H9 (cell line): ENCODE measurements around the gene RPS27A. TPM values are rescaled to one million over a fixed set of nuclear protein-coding genes. Genes with fewer than 3 reads are reported as not detected.

Experiments used
- DNase-seq: peaks from one replicate; pipeline ENCODE4 v3.0.0-alpha.2; 2017
- H2AFZ ChIP-seq: one replicate; pipeline ENCODE4 v1.6.1; 2013; ENCODE audit warnings: mild to moderate bottlenecking, low read length, control low read depth, moderate library complexity
- H2AK5ac ChIP-seq: 2 replicates; pipeline ENCODE4 v1.6.1; 2013; ENCODE audit warnings: low read length, control low read depth, mixed read lengths; ENCODE audit not compliant: insufficient read length
- H2BK120ac ChIP-seq: one replicate; pipeline ENCODE4 v1.6.1; 2013; ENCODE audit warnings: low read depth, mild to moderate bottlenecking, low read length, control low read depth, inconsistent platforms; ENCODE audit not compliant: poor library complexity, severe bottlenecking
- H2BK12ac ChIP-seq: 2 replicates; pipeline ENCODE4 v1.6.1; 2013; ENCODE audit warnings: low read length, control low read depth, mixed read lengths, low read depth; ENCODE audit not compliant: insufficient read length
- H2BK15ac ChIP-seq: 2 replicates; pipeline ENCODE4 v1.6.1; 2013; ENCODE audit warnings: low read depth, low read length, control low read depth
- H2BK20ac ChIP-seq: one replicate; pipeline ENCODE4 v1.6.1; 2013; ENCODE audit warnings: low read depth, mild to moderate bottlenecking, low read length, control low read depth, inconsistent platforms; ENCODE audit not compliant: poor library complexity, severe bottlenecking
- H2BK5ac ChIP-seq: 2 replicates; pipeline ENCODE4 v1.6.1; 2013; ENCODE audit warnings: low read length, control low read depth, mixed read lengths; ENCODE audit not compliant: insufficient read length
- H3K14ac ChIP-seq: 2 replicates; pipeline ENCODE4 v1.6.1; 2013; ENCODE audit warnings: low read length, control low read depth; ENCODE audit not compliant: insufficient read depth
- H3K18ac ChIP-seq: 2 replicates; pipeline ENCODE4 v1.6.1; 2013; ENCODE audit warnings: low read depth, mild to moderate bottlenecking, mixed read lengths, low read length, control low read depth; ENCODE audit not compliant: insufficient read length
- H3K23ac ChIP-seq: 2 replicates; pipeline ENCODE4 v1.6.1; 2013; ENCODE audit warnings: low read length, control low read depth, mixed read lengths, low read depth; ENCODE audit not compliant: insufficient read length
- H3K23me2 ChIP-seq: 2 replicates; pipeline ENCODE4 v1.6.1; 2013; ENCODE audit warnings: low read depth, mild to moderate bottlenecking, mixed read lengths, low read length, control low read depth; ENCODE audit not compliant: insufficient read length, poor library complexity, severe bottlenecking
- H3K27ac ChIP-seq: 2 replicates; pipeline ENCODE4 v1.5.1; 2013; ENCODE audit warnings: low read length, control low read depth, mixed read lengths, low read depth; ENCODE audit not compliant: insufficient read length
- H3K27me3 ChIP-seq: 2 replicates; pipeline ENCODE4 v1.6.1; 2013; ENCODE audit warnings: low read length, control low read depth, inconsistent platforms; ENCODE audit not compliant: insufficient read depth
- H3K4ac ChIP-seq: 2 replicates; pipeline ENCODE4 v1.6.1; 2013; ENCODE audit warnings: low read depth, mild to moderate bottlenecking, control low read depth, inconsistent platforms, low read length, moderate library complexity
- H3K4me1 ChIP-seq: 2 replicates; pipeline ENCODE4 v1.6.1; 2013; ENCODE audit warnings: low read length, control low read depth, inconsistent platforms; ENCODE audit not compliant: insufficient read depth
- H3K4me2 ChIP-seq: 2 replicates; pipeline ENCODE4 v1.6.1; 2013; ENCODE audit warnings: low read length, control low read depth, mixed read lengths; ENCODE audit not compliant: insufficient read length, insufficient read depth
- H3K56ac ChIP-seq: 2 replicates; pipeline ENCODE4 v1.6.1; 2013; ENCODE audit warnings: low read depth, mild to moderate bottlenecking, mixed read lengths, low read length, control low read depth; ENCODE audit not compliant: insufficient read length
- H3K79me1 ChIP-seq: 2 replicates; pipeline ENCODE4 v1.6.1; 2013; ENCODE audit warnings: low read depth, mild to moderate bottlenecking, moderate library complexity, low read length, control low read depth, inconsistent platforms; ENCODE audit not compliant: insufficient read depth, poor library complexity, severe bottlenecking
- H3K79me2 ChIP-seq: 2 replicates; pipeline ENCODE4 v1.6.1; 2013; ENCODE audit warnings: low read length, control low read depth, inconsistent platforms; ENCODE audit not compliant: insufficient read depth
- H3K9ac ChIP-seq: 2 replicates; pipeline ENCODE4 v1.6.1; 2013; ENCODE audit warnings: low read length, control low read depth, mixed read lengths; ENCODE audit not compliant: insufficient read length; ENCODE audit errors: extremely low read depth
- H3K9me3 ChIP-seq: one replicate; pipeline ENCODE4 v1.6.1; 2013; ENCODE audit warnings: low read depth, low read length, inconsistent platforms; ENCODE audit not compliant: control insufficient read depth
- H3T11ph ChIP-seq: one replicate; pipeline ENCODE4 v1.6.1; 2013; ENCODE audit warnings: mild to moderate bottlenecking, low read length, control low read depth, inconsistent platforms
- H4K20me1 ChIP-seq: one replicate; pipeline ENCODE4 v1.6.1; 2013; ENCODE audit not compliant: control insufficient read depth, insufficient read length, insufficient read depth
- H4K5ac ChIP-seq: 2 replicates; pipeline ENCODE4 v1.6.1; 2013; ENCODE audit warnings: low read depth, mild to moderate bottlenecking, mixed read lengths, low read length, control low read depth; ENCODE audit not compliant: insufficient read length
- H4K8ac ChIP-seq: replicated peaks from 2 replicates; pipeline ENCODE4 v1.6.1; 2013; ENCODE audit warnings: low read length, control low read depth, mixed read lengths, low read depth; ENCODE audit not compliant: insufficient read length
- H4K91ac ChIP-seq: 2 replicates; pipeline ENCODE4 v1.6.1; 2013; ENCODE audit warnings: low read depth, mild to moderate bottlenecking, moderate library complexity, mixed read lengths, low read length, control low read depth; ENCODE audit not compliant: insufficient read length
- H3K27ac Mint-ChIP-seq, 3 experiments: 2 replicates in 2 of 3; 3 replicates in 1 of 3; pipeline ENCODE4 v1.8.0; 2020 to 2021; ENCODE audit warnings: mixed read lengths in 3 of 3, mild to moderate bottlenecking in 1 of 3, moderate library complexity in 1 of 3
- H3K27me3 Mint-ChIP-seq: 2 replicates; pipeline ENCODE4 v1.8.0; 2021; ENCODE audit warnings: low read depth, mild to moderate bottlenecking, moderate library complexity, mixed read lengths
- H3K36me3 Mint-ChIP-seq, 3 experiments: 2 replicates in 2 of 3; 3 replicates in 1 of 3; pipeline ENCODE4 v1.8.0; 2020 to 2021; ENCODE audit warnings: low read depth in 3 of 3, mixed read lengths in 3 of 3; ENCODE audit not compliant: insufficient read depth in 1 of 3
- H3K4me1 Mint-ChIP-seq, 2 experiments: 2 replicates each; pipeline ENCODE4 v1.8.0; 2020; ENCODE audit warnings: mixed read lengths in 2 of 2
- H3K4me3 Mint-ChIP-seq, 2 experiments: 2 replicates in 1 of 2; 3 replicates in 1 of 2; pipeline ENCODE4 v1.8.0; 2020 to 2021; ENCODE audit warnings: mild to moderate bottlenecking in 2 of 2, mixed read lengths in 2 of 2, moderate library complexity in 1 of 2
- H3K9me3 Mint-ChIP-seq, 2 experiments: 2 replicates in 1 of 2; 3 replicates in 1 of 2; pipeline ENCODE4 v1.8.0; 2020; ENCODE audit warnings: mild to moderate bottlenecking in 2 of 2, mixed read lengths in 2 of 2, moderate library complexity in 1 of 2
- WGBS: extraction: QIAGEN DNeasy Blood & Tissue Kit; methylation state at CpG from one replicate; pipeline ENCODE4 v1.1.7; 2013; ENCODE audit warnings: missing lambda C conversion rate, low lambda C conversion rate, mixed read lengths; ENCODE audit not compliant: insufficient read length; ENCODE audit errors: extremely low coverage; 5-methylcytosine and 5-hydroxymethylcytosine counted together
- total RNA-seq: library from RNA; stranded (reverse); gene quantifications from 2 replicates; pipeline ENCODE4 v1.2.1, GENCODE V29; 2021
- TF ChIP-seq, protein P1 (sequence below): fragments of 200-600 bp; sonication (generic); conservative IDR thresholded peaks from 3 replicates; pipeline ENCODE4 v1.8.0; 2021; ENCODE audit warnings: antibody characterized with exemption, mild to moderate bottlenecking

The RPS27A gene
- total RNA-seq, 1 experiment from 2014 or later: 1,415 TPM

DNA sequence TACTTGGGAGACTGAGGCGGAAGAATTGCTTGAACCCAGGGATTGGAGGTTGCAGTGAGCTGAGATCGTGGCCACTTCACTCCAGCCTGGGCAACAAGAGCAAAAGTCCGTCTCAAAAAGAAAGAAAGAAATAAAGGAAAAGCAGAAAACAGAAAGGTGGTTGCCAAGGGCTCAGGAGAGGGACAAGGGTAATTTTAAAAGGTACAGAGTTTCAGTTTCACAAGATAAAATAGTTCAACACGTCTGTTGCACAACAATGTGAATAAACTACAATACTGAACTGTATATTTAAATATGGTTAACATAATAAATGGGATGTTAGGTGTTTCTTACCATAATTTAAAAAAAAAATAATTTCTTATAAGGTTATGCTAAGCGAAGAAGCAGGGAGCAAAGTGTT, 12.9 kb downstream of the RPS27A start:
- no peak overlapping the region for H4K8ac ChIP-seq
- no peak overlapping the region for H3K27ac Mint-ChIP-seq

More for the DNA sequence above, 12.9 kb downstream of the RPS27A start:
- Histone ChIP-seq H3K4me1 (no peaks in the 10 kb centered on the region), H3K4ac (no peak overlapping the region), H3K9me3 (no peaks in the 10 kb centered on the region), H3K56ac (no peak overlapping the region), H3K79me2 (no peaks in the 10 kb centered on the region), H2BK20ac (no peak overlapping the region), H2BK12ac (no peak overlapping the region), H3K27ac (no peak overlapping the region), H3K4me2 (no peak overlapping the region), H3K18ac (no peak overlapping the region), H2BK15ac (no peak overlapping the region), H2AFZ (no peak overlapping the region), H3K23ac (no peak overlapping the region), H3K23me2 (no peaks in the 10 kb centered on the region), H2AK5ac (no peak overlapping the region), H3K27me3 (no peaks in the 10 kb centered on the region), H3K14ac (no peak overlapping the region), H2BK5ac (no peak overlapping the region), H4K91ac (no peak overlapping the region), H3T11ph (no peak overlapping the region), H4K5ac (no peak overlapping the region), H3K79me1 (no peaks in the 10 kb centered on the region), H3K9ac (no peak overlapping the region), H2BK120ac (no peak overlapping the region), H4K20me1 (no peaks in the 10 kb centered on the region)
- Mint-ChIP-seq H3K9me3 (no peaks in the 10 kb centered on the region), H3K36me3 (peaks cover 5 to 65% (median 24%) of the 10 kb centered on the region in 3 experiments; a peak in 6 of 7 replicates), H3K27me3 (no peaks in the 10 kb centered on the region), H3K4me1 (no peaks in the 10 kb centered on the region), H3K4me3 (no peak overlapping the region)
- WGBS: no CpG with 5 or more reads among the region's 5 CpGs
- DNase-seq: no peak
- TF ChIP-seq, protein P1, sequence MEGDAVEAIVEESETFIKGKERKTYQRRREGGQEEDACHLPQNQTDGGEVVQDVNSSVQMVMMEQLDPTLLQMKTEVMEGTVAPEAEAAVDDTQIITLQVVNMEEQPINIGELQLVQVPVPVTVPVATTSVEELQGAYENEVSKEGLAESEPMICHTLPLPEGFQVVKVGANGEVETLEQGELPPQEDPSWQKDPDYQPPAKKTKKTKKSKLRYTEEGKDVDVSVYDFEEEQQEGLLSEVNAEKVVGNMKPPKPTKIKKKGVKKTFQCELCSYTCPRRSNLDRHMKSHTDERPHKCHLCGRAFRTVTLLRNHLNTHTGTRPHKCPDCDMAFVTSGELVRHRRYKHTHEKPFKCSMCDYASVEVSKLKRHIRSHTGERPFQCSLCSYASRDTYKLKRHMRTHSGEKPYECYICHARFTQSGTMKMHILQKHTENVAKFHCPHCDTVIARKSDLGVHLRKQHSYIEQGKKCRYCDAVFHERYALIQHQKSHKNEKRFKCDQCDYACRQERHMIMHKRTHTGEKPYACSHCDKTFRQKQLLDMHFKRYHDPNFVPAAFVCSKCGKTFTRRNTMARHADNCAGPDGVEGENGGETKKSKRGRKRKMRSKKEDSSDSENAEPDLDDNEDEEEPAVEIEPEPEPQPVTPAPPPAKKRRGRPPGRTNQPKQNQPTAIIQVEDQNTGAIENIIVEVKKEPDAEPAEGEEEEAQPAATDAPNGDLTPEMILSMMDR: no peak
